AG04450 (cell line): ENCODE results near the gene CBLL1. TPM values are rescaled to one million over a fixed set of nuclear protein-coding genes. Genes with fewer than 3 reads are reported as not detected.

Experiments
- CTCF ChIA-PET: fragments of 300-600, 350-600 bp; formaldehyde crosslinking; extraction: SDS; loops from one replicate; lab custom pipeline; 2022; ENCODE audit warnings: antibody characterized with exemption, inconsistent platforms; lab: Charles Lee
- POLR2A ChIA-PET: fragments of 350-600 bp; formaldehyde crosslinking; extraction: SDS; loops from one replicate; lab custom pipeline; 2021; ENCODE audit warnings: antibody characterized with exemption, inconsistent platforms; lab: Yijun Ruan, JAX
- DNase-seq: peaks from one replicate; pipeline ENCODE4 v3.0.0-alpha.2; 2011; ENCODE audit warnings: low read depth, low spot score
- H3K27ac ChIP-seq: one replicate; pipeline ENCODE4 v1.5.1; 2012; ENCODE audit warnings: low read depth, low read length, control low read depth
- H3K27me3 ChIP-seq: one replicate; pipeline ENCODE4 v1.6.0; 2012; ENCODE audit warnings: low read length; ENCODE audit not compliant: control insufficient read depth, insufficient read depth
- H3K4me3 ChIP-seq: 2 replicates; pipeline ENCODE4 v1.5.1; 2011; ENCODE audit warnings: mild to moderate bottlenecking, low read depth, low read length, control low read depth
- H3K9me3 ChIP-seq: 2 replicates; pipeline ENCODE4 v1.5.1; 2012; ENCODE audit warnings: low read length; ENCODE audit not compliant: control insufficient read depth, insufficient read depth
- CTCF ChIP-seq: IDR thresholded peaks from 2 replicates; pipeline ENCODE4 v1.5.1; 2011; ENCODE audit warnings: low read depth, low read length, control low read depth, inconsistent platforms
- polyA plus RNA-seq: library from polyadenylated mRNA; depleted of rRNA; stranded (reverse); fragments of >200 nt; gene quantifications from 2 replicates; pipeline ENCODE4 v1.2.3, GENCODE V29; 2011

CBLL1 gene
- polyA plus RNA-seq, 1 experiment: 18.0 TPM

- TF ChIP-seq CTCF: no peak
- H3K9me3 ChIP-seq: no peaks in the 10 kb centered on the region
- ChIA-PET POLR2A (no interaction called here), CTCF (no interaction called here)
- H3K27me3 ChIP-seq: no peaks in the 10 kb centered on the region
- H3K27ac ChIP-seq: no peak overlapping the region
- no peak for DNase-seq
- H3K4me3 ChIP-seq: no peak overlapping the region
Measured at GRCh38 chr7:107721286-107721685, 22.7 kb upstream of the CBLL1 start.

- H3K9me3 ChIP-seq: no peaks in the 10 kb centered on the region
- POLR2A ChIA-PET: no interaction called here
- no peak for DNase-seq
Measured at GRCh38 chr7:107723255-107723654, 20.7 kb upstream of the CBLL1 start.

GRCh38 chr7:107725138-107725740 is 18.7 kb upstream of the CBLL1 start:
- Histone ChIP-seq H3K27me3 (peaks cover 2% of the 10 kb centered on the region), H3K27ac (no peak overlapping the region), H3K9me3 (no peaks in the 10 kb centered on the region), H3K4me3 (no peak overlapping the region)
- CTCF ChIA-PET: interaction anchor here (0.7 to 5.9 kb wide), 15 partner anchors 10 to 1561 kb away, joined by 3 to 75 read pairs (median 3); no protein-coding TSS in a partner anchor
- peak; percentile 65 for TF ChIP-seq CTCF
- peak; percentile 42 for DNase-seq
- POLR2A ChIA-PET: no interaction called here

More at GRCh38 chr7:107723255-107723654, 20.7 kb upstream of the CBLL1 start:
- H3K4me3 ChIP-seq: no peak overlapping the region
- H3K27me3 ChIP-seq: peaks cover 2% of the 10 kb centered on the region
- no peak overlapping the region for H3K27ac ChIP-seq
- TF ChIP-seq CTCF: no peak
- CTCF ChIA-PET: interaction anchor here (1.1 to 2.2 kb wide), 3 partner anchors 222 to 574 kb away, joined by 3 to 19 read pairs (median 4); no protein-coding TSS in a partner anchor

GRCh38 chr7:107726356-107727130 is 17.4 kb upstream of the CBLL1 start:
- Histone ChIP-seq H3K27ac (no peak overlapping the region), H3K4me3 (no peak overlapping the region), H3K27me3 (peaks cover 2% of the 10 kb centered on the region), H3K9me3 (no peaks in the 10 kb centered on the region)
- ChIA-PET POLR2A (no interaction called here), CTCF (interaction anchor here (0.5 to 5.9 kb wide), 7 partner anchors 11 to 334 kb away, joined by 3 to 75 read pairs (median 5); no protein-coding TSS in a partner anchor)
- no peak for TF ChIP-seq CTCF
- DNase-seq: no peak

GRCh38 chr7:107728276-107728675 is 15.7 kb upstream of the CBLL1 start:
- no peaks in the 10 kb centered on the region for H3K9me3 ChIP-seq
- peaks cover 2% of the 10 kb centered on the region for H3K27me3 ChIP-seq
- POLR2A ChIA-PET: no interaction called here
- H3K27ac ChIP-seq: no peak overlapping the region
- H3K4me3 ChIP-seq: no peak overlapping the region
- CTCF ChIA-PET: interaction anchor here (0.6 to 5.9 kb wide), 5 partner anchors 14 to 937 kb away, joined by 5 to 75 read pairs (median 7); partner anchors contain the start of gene CBLL1
- DNase-seq: no peak
- TF ChIP-seq CTCF: no peak
